Bronchial epithelial cell (primary cell): ENCODE data around the gene SMIM35. TPM values are rescaled to one million over a fixed set of nuclear protein-coding genes. Genes with fewer than 3 reads are reported as not detected.

ENCODE experiments used
- DNase-seq: peaks from one replicate; pipeline ENCODE4 v3.0.0-alpha.2; 2010; ENCODE audit warnings: low read depth
- FAIRE-seq: peaks from 2 replicates; lab custom pipeline; 2011; peaks lifted over from hg19 to GRCh38; lab: Jason Lieb, UNC
- H3K27me3 ChIP-seq: 2 replicates; pipeline ENCODE4 v1.5.1; 2011; ENCODE audit warnings: low read length; ENCODE audit not compliant: control insufficient read depth, insufficient read depth
- H3K36me3 ChIP-seq: 2 replicates; pipeline ENCODE4 v1.5.1; 2011; ENCODE audit warnings: low read length; ENCODE audit not compliant: control insufficient read depth, insufficient read depth
- H3K4me3 ChIP-seq: 2 replicates; pipeline ENCODE4 v1.5.1; 2011; ENCODE audit warnings: mild to moderate bottlenecking, low read depth, low read length, control low read depth
- CTCF ChIP-seq: IDR thresholded peaks from 2 replicates; pipeline ENCODE4 v1.5.1; 2011; ENCODE audit warnings: mild to moderate bottlenecking, moderate library complexity, low read length, control low read depth, inconsistent platforms; ENCODE audit not compliant: insufficient read depth, severe bottlenecking
- total RNA-seq: library from RNA; depleted of rRNA; stranded (reverse); fragments of >200 nt; gene quantifications from 2 replicates; pipeline ENCODE4 v1.2.1, GENCODE V29; 2014

Gene SMIM35
- total RNA-seq, 1 donor from 2014 or later, result not detected

- DNase-seq (peak; percentile 65), FAIRE-seq (no peak)
- no peak for TF ChIP-seq CTCF
- no peaks in the 10 kb centered on the region for H3K36me3 ChIP-seq
- no peak overlapping the region for H3K4me3 ChIP-seq
- H3K27me3 ChIP-seq, result no peaks in the 10 kb centered on the region
Observed at GRCh38 chr11:118132385-118133151, 45.8 kb upstream of the SMIM35 start.

- Histone ChIP-seq H3K36me3 (no peaks in the 10 kb centered on the region), H3K27me3 (no peaks in the 10 kb centered on the region), H3K4me3 (no peak overlapping the region)
- no peak for DNase-seq
- TF ChIP-seq CTCF, result no peak
- no peak for FAIRE-seq
Observed at GRCh38 chr11:118129471-118130172, 42.9 kb upstream of the SMIM35 start.

GRCh38 chr11:118128721-118129470 is 42.1 kb upstream of the SMIM35 start:
- FAIRE-seq, result no peak
- no peak for TF ChIP-seq CTCF
- no peaks in the 10 kb centered on the region for H3K36me3 ChIP-seq
- H3K4me3 ChIP-seq, result no peak overlapping the region
- no peak for DNase-seq
- no peaks in the 10 kb centered on the region for H3K27me3 ChIP-seq

GRCh38 chr11:118128310-118128709 is 41.5 kb upstream of the SMIM35 start:
- DNase-seq, result no peak
- H3K36me3 ChIP-seq, result no peaks in the 10 kb centered on the region
- H3K4me3 ChIP-seq, result no peak overlapping the region
- no peaks in the 10 kb centered on the region for H3K27me3 ChIP-seq
- no peak for TF ChIP-seq CTCF
- FAIRE-seq, result no peak

- peak; percentile 81 for DNase-seq
- Histone ChIP-seq H3K36me3 (no peaks in the 10 kb centered on the region), H3K4me3 (no peak overlapping the region), H3K27me3 (no peaks in the 10 kb centered on the region)
- no peak for TF ChIP-seq CTCF
- no peak for FAIRE-seq
Observed at GRCh38 chr11:118126082-118126838, 39.5 kb upstream of the SMIM35 start.
